ENCODE data around the gene PPT2. TPM values are rescaled to one million over a fixed set of nuclear protein-coding genes. Genes with fewer than 3 reads are reported as not detected.
A peak's percentile ranks its signal among the peaks of the same experiment; 100 is the strongest.

The PPT2 gene
- total and polyA plus RNA-seq, 2 of the 13 experiments (the other 11 are each of a cell fraction or from before 2014, with no cell fraction given) = 39.2 to 61.8 TPM

GRCh38 chr6:32154514-32155161 lies 697 bp downstream of the PPT2 start (continued):
- TF ChIP-seq ZNF772 (CRISPR knock-in tag; IDR thresholded peaks at IDR 0.05) (0 out of 2 replicates have a peak, but pooled peaks have one; percentile 15), NFKB2 (CRISPR knock-in tag; IDR thresholded peaks at IDR 0.05; ENCODE audit: borderline replicate concordance) (0 out of 2 replicates have a peak, but pooled peaks have one; percentile 9), ERF (CRISPR knock-in tag; IDR thresholded peaks at IDR 0.05) (peak; percentile 43; the same call in 1 of the 2 replicates), SMAD3 (CRISPR knock-in tag; IDR thresholded peaks at IDR 0.05) (peak; percentile 20; the same call in 1 of the 2 replicates), BATF2 (CRISPR knock-in tag; IDR thresholded peaks at IDR 0.05) (peak; percentile 18; the same call in 1 of the 2 replicates), ZSCAN31 (CRISPR knock-in tag; IDR thresholded peaks at IDR 0.05; ENCODE audit: low read depth) (peak; percentile 47; the same call in 1 of the 2 replicates), HOXA7 (CRISPR knock-in tag; IDR thresholded peaks at IDR 0.05) (0 out of 2 replicates have a peak, but pooled peaks have one; percentile 66), ZC3H13 (CRISPR knock-in tag; IDR thresholded peaks at IDR 0.05) (peak; percentile 94), CTCF (CRISPR knock-in tag; IDR thresholded peaks at IDR 0.05) (peak; percentile 99), MAF1 (CRISPR knock-in tag; IDR thresholded peaks at IDR 0.05; ENCODE audit: borderline replicate concordance) (0 out of 2 replicates have a peak, but pooled peaks have one; percentile 24), SMAD1 (CRISPR knock-in tag; IDR thresholded peaks at IDR 0.05; ENCODE audit: borderline replicate concordance, low read depth) (0 out of 2 replicates have a peak, but pooled peaks have one; percentile 89), SMC3 (IDR thresholded peaks at IDR 0.05; ENCODE audit: low read length) (peak; percentile 84), ARID4A (CRISPR knock-in tag; IDR thresholded peaks at IDR 0.05; ENCODE audit: borderline replicate concordance) (peak; percentile 76), KDM6A (CRISPR knock-in tag; IDR thresholded peaks at IDR 0.05; ENCODE audit: low read depth) (no peak), MYC (CRISPR knock-in tag; IDR thresholded peaks at IDR 0.05; ENCODE audit: borderline replicate concordance) (peak; percentile 68; the same call in 1 of the 2 replicates), TFAP4 (IDR thresholded peaks at IDR 0.05; ENCODE audit: borderline replicate concordance, low read depth) (peak; percentile 66; the same call in 1 of the 2 replicates), GZF1 (CRISPR knock-in tag; IDR thresholded peaks at IDR 0.05) (peak; percentile 92; the same call in 1 of the 2 replicates), STAT6 (CRISPR knock-in tag; IDR thresholded peaks at IDR 0.05; ENCODE audit: borderline replicate concordance) (0 out of 2 replicates have a peak, but pooled peaks have one; percentile 7)
